ENCODE measurements around the gene SORBS2. TPM values are rescaled to one million over a fixed set of nuclear protein-coding genes. Genes with fewer than 3 reads are reported as not detected.

Gene SORBS2
- total and polyA plus RNA-seq, 2 of the 4 experiments (the other 2 are of a cell fraction), result 0.18 TPM; not detected in 1

DNA sequence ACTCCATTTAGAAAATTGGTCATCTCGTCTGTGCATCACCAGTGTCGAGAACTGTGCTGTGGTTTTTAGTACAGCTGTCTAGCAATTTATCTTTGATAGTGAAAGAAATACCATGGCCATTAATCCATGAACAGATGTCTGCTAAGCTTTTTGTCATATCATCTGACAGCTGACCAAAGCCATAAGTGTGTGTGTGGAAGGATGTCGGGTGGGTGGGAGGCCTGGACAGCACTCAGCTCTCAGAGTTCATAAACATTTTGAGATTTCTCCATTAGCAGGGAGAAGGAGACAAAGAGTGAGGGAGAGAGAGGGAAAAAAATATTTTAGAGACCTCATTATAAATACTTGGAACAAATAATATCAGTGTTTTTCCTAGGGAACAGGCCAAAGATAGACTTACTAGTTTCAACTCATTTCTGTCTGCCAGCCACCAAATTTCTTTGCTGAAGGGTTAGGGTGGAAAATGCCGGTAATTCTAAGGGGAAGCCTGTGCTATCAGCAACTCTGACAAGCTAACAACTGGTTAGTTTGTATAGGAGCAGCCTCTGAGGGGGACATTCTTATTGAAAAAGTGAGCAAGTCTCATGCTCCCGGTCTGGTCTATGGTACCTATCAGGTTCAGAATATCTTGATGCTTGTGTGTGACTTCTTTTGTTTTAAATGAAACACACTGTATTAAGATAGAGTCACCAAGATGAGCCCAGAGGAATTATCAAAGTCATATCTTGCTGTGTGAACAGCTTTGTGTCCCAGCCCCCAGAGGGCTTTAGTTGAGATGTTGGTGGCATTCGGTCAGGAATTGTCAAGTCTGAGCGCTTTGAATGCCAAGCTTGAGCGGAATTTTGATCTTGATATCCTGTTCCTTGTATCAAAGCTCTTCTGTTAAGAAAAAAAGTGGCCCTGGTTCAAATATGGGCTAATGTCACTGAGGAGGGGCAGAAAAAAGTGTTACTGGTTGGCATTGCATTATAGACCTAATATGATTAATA, 234.7 kb downstream of the SORBS2 start (continued):
- TF ChIP-seq CTCF (conservative IDR thresholded peaks at IDR 0.05; ENCODE audit: low read depth, low read length) (no peak), FOS (IDR thresholded peaks at IDR 0.05; ENCODE audit: low read depth, low read length) (no peak), RAD21 (IDR thresholded peaks at IDR 0.05; ENCODE audit: low read length) (no peak)

All from IMR-90 (cell line).